Measurements from ENCODE around the gene OR5AU1.

OR5AU1 gene

GRCh38 chr14:21106498-21107282, 49.2 kb downstream of the OR5AU1 start:
- peak; percentile 67 for DNase-seq (ENCODE audit: low read depth)

DNA sequence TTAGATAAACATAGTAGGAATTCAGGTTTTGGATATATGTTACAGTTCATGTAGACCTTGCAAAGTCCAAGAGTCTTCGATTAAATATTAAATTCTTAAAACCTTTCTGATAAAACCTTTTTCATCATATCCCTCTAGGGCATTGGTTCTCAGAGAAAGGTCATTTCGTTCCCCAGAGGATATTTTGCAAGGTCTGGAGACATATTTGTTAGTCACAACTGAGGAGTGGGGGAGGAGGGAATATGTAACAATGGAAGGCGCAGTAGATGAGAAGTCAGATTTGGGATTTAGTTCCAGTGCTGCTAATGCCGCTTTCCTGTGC, 49.7 kb downstream of the OR5AU1 start:
- DNase-seq (ENCODE audit: low read depth), result no peak

DNA sequence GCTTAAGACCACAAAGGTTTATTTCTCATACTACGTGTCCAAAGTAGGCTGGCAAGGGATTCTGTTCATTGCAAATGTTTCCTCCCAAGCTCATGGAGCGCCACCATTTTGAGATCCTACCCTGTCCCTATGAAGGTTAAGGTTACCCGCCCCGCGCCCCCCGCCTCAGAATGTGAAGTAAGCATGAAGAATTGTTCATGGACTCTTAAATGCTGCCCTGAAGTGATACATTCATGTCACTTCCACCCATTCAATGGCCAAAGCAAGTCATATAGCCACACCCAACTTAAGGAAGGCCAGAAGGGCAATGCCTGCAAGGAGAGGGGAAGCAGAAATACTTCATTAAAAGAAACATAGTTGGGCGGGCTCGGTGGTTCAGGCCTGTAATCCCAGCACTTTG, 50.8 kb downstream of the OR5AU1 start:
- no peak for DNase-seq (ENCODE audit: low read depth)

Data from fibroblast of the conjunctiva (primary cell).